ENCODE data around the gene LBR.

Gene LBR

GRCh38 chr1:225445639-225446594 is 18.1 kb upstream of the LBR start:
- TF ChIP-seq POLR2A (IDR thresholded peaks at IDR 0.05; ENCODE audit: low read length) = no peak
- no peak for TF ChIP-seq GATA1 (IDR thresholded peaks at IDR 0.05; ENCODE audit: low read depth, low read length)
- DNase-seq = no peak

- TF ChIP-seq GATA1 (IDR thresholded peaks at IDR 0.05; ENCODE audit: low read depth, low read length) (no peak), POLR2A (IDR thresholded peaks at IDR 0.05; ENCODE audit: low read length) (no peak)
- no peak for DNase-seq
Observed at GRCh38 chr1:225442123-225442505, 14.3 kb upstream of the LBR start.

DNA sequence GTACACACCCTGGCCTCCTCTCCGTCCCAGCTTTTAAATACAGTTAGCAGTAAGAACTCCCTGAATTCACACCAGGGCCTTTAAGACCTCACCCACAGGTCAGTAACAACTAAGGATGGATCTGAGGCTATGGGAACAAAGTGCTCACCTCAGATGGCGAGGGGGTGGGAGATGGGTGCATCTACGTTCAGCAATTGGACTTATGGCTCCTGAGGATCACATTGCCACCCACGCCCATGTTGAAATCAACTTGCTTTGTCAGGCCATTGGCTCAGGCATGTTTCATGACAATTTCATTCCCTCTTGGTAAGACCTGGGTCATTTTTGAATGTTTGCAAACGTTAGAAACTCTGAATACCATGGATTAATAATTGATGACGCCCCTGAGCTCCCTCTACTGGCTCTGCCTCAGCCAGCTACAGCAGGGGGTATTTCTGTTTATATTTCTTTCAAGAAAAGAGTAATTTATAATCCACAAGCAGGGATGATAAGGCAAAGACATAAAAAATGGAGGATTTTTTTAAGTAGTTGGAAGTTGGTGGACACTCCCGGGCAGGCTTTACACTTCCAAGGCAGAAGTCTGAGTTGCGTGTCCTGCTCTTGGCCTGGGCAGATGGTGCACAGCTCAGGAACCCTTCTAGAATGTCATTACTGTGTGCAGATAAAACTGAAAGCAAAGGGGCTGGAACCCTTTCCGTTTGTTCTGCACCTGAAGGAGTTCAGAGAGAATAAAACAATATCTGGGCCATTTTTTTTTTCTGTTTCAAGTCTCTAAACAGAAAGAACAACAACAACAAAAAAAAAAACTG is 13.7 kb upstream of the LBR start:
- no peak for TF ChIP-seq GATA1 (IDR thresholded peaks at IDR 0.05; ENCODE audit: low read depth, low read length)
- no peak for TF ChIP-seq POLR2A (IDR thresholded peaks at IDR 0.05; ENCODE audit: low read length)
- no peak for DNase-seq

GRCh38 chr1:225440380-225441221 is 12.8 kb upstream of the LBR start:
- no peak for TF ChIP-seq GATA1 (IDR thresholded peaks at IDR 0.05; ENCODE audit: low read depth, low read length)
- TF ChIP-seq POLR2A (IDR thresholded peaks at IDR 0.05; ENCODE audit: low read length) = no peak
- DNase-seq = no peak

DNA sequence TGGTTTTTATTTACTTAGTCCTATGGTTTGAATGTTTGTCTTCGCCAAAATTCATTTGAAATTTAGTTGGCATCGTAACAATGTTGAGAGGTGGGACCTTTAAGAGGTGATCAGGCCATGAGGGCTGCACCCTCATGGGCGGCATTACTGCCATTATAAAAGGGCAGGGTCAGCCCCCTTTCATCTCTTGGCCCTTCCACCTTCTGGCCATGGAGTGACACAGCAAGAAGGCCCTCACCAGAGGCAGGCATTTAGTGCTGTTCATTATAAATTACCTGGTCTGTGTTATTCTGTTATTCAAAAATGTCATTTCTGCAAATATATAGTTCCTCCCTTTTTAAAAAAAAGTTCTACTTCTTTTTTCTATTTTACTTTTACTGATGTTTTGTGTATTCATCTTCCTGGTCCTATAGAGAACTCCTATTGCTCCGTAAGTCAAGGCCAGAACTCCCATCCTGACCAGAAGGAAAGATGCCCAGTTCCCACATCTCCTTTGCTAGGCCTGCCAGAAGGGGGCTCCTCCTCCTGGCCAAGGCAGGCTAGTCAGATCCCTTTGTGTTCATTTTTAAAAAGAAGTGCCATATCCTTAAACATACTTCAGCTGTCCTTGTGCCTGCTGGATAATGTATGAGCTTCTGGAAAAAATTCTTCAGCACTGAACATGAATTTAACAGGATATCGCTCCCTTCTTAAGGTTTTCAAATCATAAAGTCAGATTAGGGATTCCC is 10.0 kb upstream of the LBR start:
- DNase-seq = peak in 1 of 2 experiments; percentile 15
- no peak for TF ChIP-seq GATA1 (IDR thresholded peaks at IDR 0.05; ENCODE audit: low read depth, low read length)
- no peak for TF ChIP-seq POLR2A (IDR thresholded peaks at IDR 0.05; ENCODE audit: low read length)

GRCh38 chr1:225435957-225436392 is 8.1 kb upstream of the LBR start:
- no peak for DNase-seq
- TF ChIP-seq GATA1 (IDR thresholded peaks at IDR 0.05; ENCODE audit: low read depth, low read length) = no peak
- no peak for TF ChIP-seq POLR2A (IDR thresholded peaks at IDR 0.05; ENCODE audit: low read length)

GRCh38 chr1:225435487-225435886 is 7.6 kb upstream of the LBR start:
- DNase-seq = no peak
- no peak for TF ChIP-seq GATA1 (IDR thresholded peaks at IDR 0.05; ENCODE audit: low read depth, low read length)

DNA sequence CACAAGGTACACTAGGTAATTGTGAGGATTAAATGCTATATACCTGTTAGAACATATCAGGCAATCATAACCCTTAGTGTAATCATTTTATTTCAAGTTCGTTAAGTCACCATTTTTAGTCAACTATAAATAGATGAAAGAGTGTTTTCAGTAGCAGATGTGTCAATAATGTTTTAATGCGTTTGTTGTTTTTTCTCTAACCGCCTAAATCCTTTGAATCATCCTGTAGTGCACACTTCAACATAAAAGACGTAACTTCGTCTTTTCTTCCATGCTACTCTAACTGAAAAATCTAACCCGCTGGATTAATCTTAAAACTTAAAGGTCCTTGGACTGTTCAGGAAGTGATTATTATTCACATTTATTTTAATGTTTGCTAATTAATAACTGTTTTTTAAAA is 7.2 kb upstream of the LBR start:
- TF ChIP-seq GATA1 (IDR thresholded peaks at IDR 0.05; ENCODE audit: low read depth, low read length) (no peak), POLR2A (IDR thresholded peaks at IDR 0.05; ENCODE audit: low read length) (no peak)
- DNase-seq = no peak

- no peak for DNase-seq
- TF ChIP-seq GATA1 (IDR thresholded peaks at IDR 0.05; ENCODE audit: low read depth, low read length) = no peak
- TF ChIP-seq POLR2A (IDR thresholded peaks at IDR 0.05; ENCODE audit: low read length) = no peak
Observed at GRCh38 chr1:225434046-225434445, 6.2 kb upstream of the LBR start.

DNA sequence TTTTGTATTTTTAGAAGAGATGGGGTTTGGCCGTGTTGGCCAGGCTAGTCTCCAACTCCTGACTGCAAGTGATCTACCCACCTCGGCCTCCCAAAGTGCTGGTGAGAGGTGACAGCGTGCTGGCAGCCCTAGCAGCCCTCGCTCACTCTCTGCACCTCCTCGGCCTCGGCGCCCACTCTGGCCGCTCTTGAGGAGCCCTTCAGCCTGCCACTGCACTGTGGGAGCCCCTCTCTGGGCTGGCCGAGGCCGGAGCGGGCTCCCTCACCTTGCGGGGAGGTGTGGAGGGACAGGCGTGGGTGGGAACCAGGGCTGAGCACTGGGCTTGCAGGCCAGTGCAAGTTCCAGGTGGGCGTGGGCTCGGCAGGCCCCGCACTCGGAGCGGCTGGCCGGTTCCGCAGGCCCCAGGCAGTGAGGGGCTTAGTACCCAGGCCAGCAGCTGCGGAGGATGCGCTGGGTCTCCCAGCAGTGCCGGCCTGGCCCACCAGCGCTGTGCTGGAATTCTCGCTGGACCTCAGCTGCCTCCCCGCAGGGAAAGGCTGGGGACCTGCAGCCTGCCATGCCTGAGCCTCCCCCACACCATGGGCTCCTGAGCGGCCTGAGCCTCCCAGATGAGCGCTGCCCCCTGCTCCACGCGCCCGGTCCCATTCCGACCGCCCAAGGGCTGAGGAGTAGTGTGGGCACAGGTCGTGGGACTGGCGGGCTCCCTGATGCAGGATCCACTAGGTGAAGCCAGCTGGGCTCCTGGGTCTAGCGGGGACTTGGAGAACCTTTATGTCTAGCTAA is 3.4 kb upstream of the LBR start:
- no peak for DNase-seq
- TF ChIP-seq POLR2A (IDR thresholded peaks at IDR 0.05; ENCODE audit: low read length) (no peak), GATA1 (IDR thresholded peaks at IDR 0.05; ENCODE audit: low read depth, low read length) (no peak)

GRCh38 chr1:225430301-225430700 is 2.5 kb upstream of the LBR start:
- TF ChIP-seq POLR2A (IDR thresholded peaks at IDR 0.05; ENCODE audit: low read length) (no peak), GATA1 (IDR thresholded peaks at IDR 0.05; ENCODE audit: low read depth, low read length) (no peak)
- DNase-seq = no peak

GRCh38 chr1:225428881-225429455 is 1.1 kb upstream of the LBR start:
- TF ChIP-seq GATA1 (IDR thresholded peaks at IDR 0.05; ENCODE audit: low read depth, low read length) (no peak), POLR2A (IDR thresholded peaks at IDR 0.05; ENCODE audit: low read length) (no peak)

More at GRCh38 chr1:225428881-225429455, 1.1 kb upstream of the LBR start:
- peak; percentile 49 to 68 for DNase-seq

All from erythroblast (primary cell).